ENCODE measurements around the gene SMAD6. TPM values are rescaled to one million over a fixed set of nuclear protein-coding genes. Genes with fewer than 3 reads are reported as not detected.

Gene SMAD6
- total RNA-seq, 1 donor: 31.8 TPM

DNA sequence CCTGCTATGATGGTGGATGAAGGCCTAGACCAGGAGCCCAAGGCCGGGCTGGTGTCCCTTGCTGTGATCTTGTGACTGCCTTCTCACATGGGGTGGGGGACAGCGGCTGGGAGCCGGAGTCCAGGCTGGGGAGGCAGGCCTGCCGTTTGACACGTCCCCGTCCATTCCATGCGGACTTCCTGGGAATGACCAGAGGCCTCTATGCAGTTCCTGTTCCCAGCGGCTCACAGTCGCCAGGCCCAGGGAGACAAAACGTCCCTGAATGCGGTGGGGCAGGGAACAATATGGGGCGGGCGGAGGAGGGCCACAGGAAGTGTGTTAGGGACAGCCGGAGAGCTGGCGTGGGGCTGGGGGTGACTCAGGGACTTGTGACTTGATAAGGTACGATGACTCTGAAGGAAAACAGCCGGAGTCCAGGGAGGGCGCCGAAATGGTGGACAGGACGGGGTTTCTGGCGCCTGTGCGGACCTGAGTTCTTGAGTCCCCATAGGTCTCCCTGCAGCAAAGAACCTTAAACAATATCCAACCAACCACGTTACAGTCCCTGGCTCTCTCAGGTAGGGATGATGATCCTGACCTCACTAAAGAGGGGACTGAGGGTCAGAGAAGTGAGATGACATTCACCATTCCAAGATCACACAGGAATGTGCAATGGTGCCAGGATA is 40.5 kb upstream of the SMAD6 start:
- H3K36me3 ChIP-seq (ENCODE audit: insufficient read depth, low read length): no peaks in the 10 kb centered on the region
- H3K27ac ChIP-seq (ENCODE audit: low read depth, low read length): no peak overlapping the region
- H3K4me3 ChIP-seq (ENCODE audit: insufficient read depth, low read length): no peak overlapping the region
- no peaks in the 10 kb centered on the region for H3K27me3 ChIP-seq (ENCODE audit: insufficient read depth, low read length)
- TF ChIP-seq, protein P1, sequence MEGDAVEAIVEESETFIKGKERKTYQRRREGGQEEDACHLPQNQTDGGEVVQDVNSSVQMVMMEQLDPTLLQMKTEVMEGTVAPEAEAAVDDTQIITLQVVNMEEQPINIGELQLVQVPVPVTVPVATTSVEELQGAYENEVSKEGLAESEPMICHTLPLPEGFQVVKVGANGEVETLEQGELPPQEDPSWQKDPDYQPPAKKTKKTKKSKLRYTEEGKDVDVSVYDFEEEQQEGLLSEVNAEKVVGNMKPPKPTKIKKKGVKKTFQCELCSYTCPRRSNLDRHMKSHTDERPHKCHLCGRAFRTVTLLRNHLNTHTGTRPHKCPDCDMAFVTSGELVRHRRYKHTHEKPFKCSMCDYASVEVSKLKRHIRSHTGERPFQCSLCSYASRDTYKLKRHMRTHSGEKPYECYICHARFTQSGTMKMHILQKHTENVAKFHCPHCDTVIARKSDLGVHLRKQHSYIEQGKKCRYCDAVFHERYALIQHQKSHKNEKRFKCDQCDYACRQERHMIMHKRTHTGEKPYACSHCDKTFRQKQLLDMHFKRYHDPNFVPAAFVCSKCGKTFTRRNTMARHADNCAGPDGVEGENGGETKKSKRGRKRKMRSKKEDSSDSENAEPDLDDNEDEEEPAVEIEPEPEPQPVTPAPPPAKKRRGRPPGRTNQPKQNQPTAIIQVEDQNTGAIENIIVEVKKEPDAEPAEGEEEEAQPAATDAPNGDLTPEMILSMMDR (IDR thresholded peaks at IDR 0.05; ENCODE audit: extremely low read depth, low read depth, low read length): no peak
- no peaks in the 10 kb centered on the region for H4K20me1 ChIP-seq (ENCODE audit: insufficient read depth, low read length)
- H3K4me1 ChIP-seq (ENCODE audit: insufficient read depth, low read length): no peaks in the 10 kb centered on the region
- no peaks in the 10 kb centered on the region for H3K9me3 ChIP-seq (ENCODE audit: low read depth, low read length)
- no peak overlapping the region for H2AFZ ChIP-seq (ENCODE audit: low read length)
- no peaks in the 10 kb centered on the region for H3K79me2 ChIP-seq (ENCODE audit: insufficient read depth, low read length)
- no peak for DNase-seq (ENCODE audit: insufficient read length, low spot score, missing footprints)
- H3K4me2 ChIP-seq (ENCODE audit: insufficient read depth, low read length): no peak overlapping the region

DNA sequence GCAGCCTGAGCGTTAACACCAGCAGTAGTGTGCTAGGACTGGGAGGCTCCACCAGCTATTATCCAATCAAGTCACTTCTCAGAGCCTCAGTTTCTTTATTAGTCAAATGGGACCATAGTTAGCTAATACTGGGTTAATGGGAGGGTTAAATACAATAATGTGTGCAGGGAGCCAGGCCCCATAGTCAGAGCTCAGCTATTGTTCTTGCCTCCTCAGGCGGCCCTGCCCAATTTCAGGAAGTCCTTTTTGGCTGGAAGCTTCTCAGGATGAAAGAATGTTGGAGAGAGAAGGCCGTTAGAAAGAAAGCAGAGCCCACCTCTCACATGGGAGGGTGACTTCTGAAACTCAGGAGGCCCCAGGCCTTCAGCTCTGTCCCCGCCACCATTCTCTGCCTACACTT is 39.5 kb upstream of the SMAD6 start:
- no peak for DNase-seq (ENCODE audit: insufficient read length, low spot score, missing footprints)
- Histone ChIP-seq H3K9me3 (ENCODE audit: low read depth, low read length) (no peaks in the 10 kb centered on the region), H2AFZ (ENCODE audit: low read length) (no peak overlapping the region)

DNA sequence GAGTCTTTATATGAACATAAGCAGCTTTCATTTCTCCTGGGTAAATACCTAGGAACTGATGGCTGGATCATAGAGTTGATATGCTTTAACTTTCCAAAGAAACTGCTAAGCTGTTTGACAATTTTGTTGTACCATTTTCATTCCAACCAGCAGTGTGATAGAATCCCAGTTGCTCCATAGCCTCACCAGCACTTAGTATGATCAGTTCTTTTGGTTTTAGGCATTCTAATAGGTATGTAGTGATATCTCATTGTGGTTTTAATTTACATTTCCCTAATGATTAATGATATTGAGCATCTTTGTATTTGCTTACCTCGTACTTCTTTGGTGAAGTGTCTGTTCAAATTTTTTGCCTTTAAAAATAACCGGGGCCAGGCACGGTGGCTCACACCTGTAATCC is 38.4 kb upstream of the SMAD6 start:
- Histone ChIP-seq H3K4me2 (ENCODE audit: insufficient read depth, low read length) (no peak overlapping the region), H3K27ac (ENCODE audit: low read depth, low read length) (no peak overlapping the region), H3K79me2 (ENCODE audit: insufficient read depth, low read length) (no peaks in the 10 kb centered on the region), H3K9me3 (ENCODE audit: low read depth, low read length) (no peaks in the 10 kb centered on the region), H3K4me1 (ENCODE audit: insufficient read depth, low read length) (no peaks in the 10 kb centered on the region), H3K36me3 (ENCODE audit: insufficient read depth, low read length) (no peaks in the 10 kb centered on the region), H4K20me1 (ENCODE audit: insufficient read depth, low read length) (no peaks in the 10 kb centered on the region), H2AFZ (ENCODE audit: low read length) (no peak overlapping the region), H3K4me3 (ENCODE audit: insufficient read depth, low read length) (no peak overlapping the region), H3K27me3 (ENCODE audit: insufficient read depth, low read length) (no peaks in the 10 kb centered on the region)
- DNase-seq (ENCODE audit: insufficient read length, low spot score, missing footprints): no peak
- TF ChIP-seq, protein P1 (IDR thresholded peaks at IDR 0.05; ENCODE audit: extremely low read depth, low read depth, low read length): no peak

More for the DNA sequence above, 39.5 kb upstream of the SMAD6 start:
- Histone ChIP-seq H3K36me3 (ENCODE audit: insufficient read depth, low read length) (no peaks in the 10 kb centered on the region), H3K27ac (ENCODE audit: low read depth, low read length) (no peak overlapping the region), H3K4me3 (ENCODE audit: insufficient read depth, low read length) (no peak overlapping the region), H4K20me1 (ENCODE audit: insufficient read depth, low read length) (no peaks in the 10 kb centered on the region), H3K4me1 (ENCODE audit: insufficient read depth, low read length) (no peaks in the 10 kb centered on the region), H3K27me3 (ENCODE audit: insufficient read depth, low read length) (no peaks in the 10 kb centered on the region), H3K79me2 (ENCODE audit: insufficient read depth, low read length) (no peaks in the 10 kb centered on the region), H3K4me2 (ENCODE audit: insufficient read depth, low read length) (no peak overlapping the region)
- TF ChIP-seq, protein P1 (IDR thresholded peaks at IDR 0.05; ENCODE audit: extremely low read depth, low read depth, low read length): no peak

DNA sequence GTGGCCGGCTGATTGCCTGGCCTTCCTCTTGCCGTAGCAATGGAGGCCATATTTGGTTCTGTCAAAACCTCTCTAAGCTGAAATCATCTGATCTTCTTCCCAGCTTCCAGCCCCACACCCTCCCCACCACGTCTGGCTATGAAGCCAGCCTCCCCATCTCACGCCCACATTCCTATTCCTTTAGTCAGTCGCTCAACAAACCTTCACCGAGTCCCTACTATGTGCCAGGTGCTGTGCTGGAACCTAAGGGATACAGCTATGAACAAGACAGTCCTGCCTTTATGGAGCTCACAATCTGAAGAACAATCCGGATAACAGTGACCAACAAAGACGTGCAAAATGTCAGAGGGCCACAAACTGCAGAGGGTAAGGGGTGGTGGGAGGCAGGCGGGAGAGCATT is 31.9 kb upstream of the SMAD6 start:
- no peaks in the 10 kb centered on the region for H3K4me1 ChIP-seq (ENCODE audit: insufficient read depth, low read length)
- H4K20me1 ChIP-seq (ENCODE audit: insufficient read depth, low read length): no peaks in the 10 kb centered on the region
- H3K27me3 ChIP-seq (ENCODE audit: insufficient read depth, low read length): no peaks in the 10 kb centered on the region
- DNase-seq (ENCODE audit: insufficient read length, low spot score, missing footprints): no peak
- H2AFZ ChIP-seq (ENCODE audit: low read length): no peak overlapping the region
- H3K9me3 ChIP-seq (ENCODE audit: low read depth, low read length): no peaks in the 10 kb centered on the region
- H3K27ac ChIP-seq (ENCODE audit: low read depth, low read length): no peak overlapping the region
- TF ChIP-seq, protein P1 (IDR thresholded peaks at IDR 0.05; ENCODE audit: extremely low read depth, low read depth, low read length): no peak
- no peak overlapping the region for H3K4me3 ChIP-seq (ENCODE audit: insufficient read depth, low read length)
- H3K4me2 ChIP-seq (ENCODE audit: insufficient read depth, low read length): no peak overlapping the region
- no peaks in the 10 kb centered on the region for H3K79me2 ChIP-seq (ENCODE audit: insufficient read depth, low read length)
- no peaks in the 10 kb centered on the region for H3K36me3 ChIP-seq (ENCODE audit: insufficient read depth, low read length)

Measured in osteoblast (primary cell).